NCI-H2171 treated with DMSO at 0.1 percent for 48 hours (cell line): Measurements from ENCODE around the gene TM9SF3.
"Not testable (repeated sequence)": the region's sequence is repeated elsewhere in the genome, so short reads cannot be mapped to it uniquely, and the experiment has no call there.

Experiments
- DNase-seq: peaks from one replicate; lab custom pipeline; 2025; lab: John Stamatoyannopoulos, UW

Gene TM9SF3

DNA sequence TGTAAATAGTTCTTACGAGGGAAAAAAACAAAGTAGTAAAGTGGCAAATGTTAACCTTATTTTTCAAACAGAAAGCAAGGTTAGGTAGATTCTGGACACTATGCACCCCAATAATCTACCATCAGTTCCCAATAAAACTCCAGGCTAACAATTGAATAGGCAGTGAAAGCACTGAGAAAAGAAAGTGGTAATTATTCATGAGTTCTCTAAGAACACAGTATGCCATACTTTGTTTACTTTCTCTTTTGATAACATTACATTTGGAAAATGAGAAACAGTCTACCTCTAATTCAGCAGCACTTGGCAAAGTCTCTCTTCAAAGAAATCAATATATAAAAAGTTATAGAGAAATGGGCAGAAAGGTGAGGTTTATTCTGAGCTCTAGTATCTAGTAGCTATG, 18.4 kb downstream of the TM9SF3 start:
- DNase-seq, result no peak

DNA sequence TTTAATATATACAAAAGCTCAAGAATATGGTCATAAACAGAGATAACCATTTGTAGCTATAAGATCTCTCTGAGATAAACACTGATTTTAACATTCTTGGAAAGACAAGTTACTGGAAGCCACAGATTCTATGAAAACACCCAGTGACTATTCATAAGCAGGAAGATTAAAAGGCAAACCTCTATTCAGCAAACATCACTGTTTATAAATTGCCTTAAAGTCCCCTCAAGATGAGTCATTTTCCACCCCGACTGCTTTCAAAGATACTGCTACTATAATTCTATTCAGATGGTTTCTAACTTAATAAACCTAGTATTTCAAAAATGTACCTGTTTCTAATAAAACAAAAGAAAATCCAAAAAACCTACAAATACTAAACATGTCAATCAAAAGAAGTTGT, 21.0 kb downstream of the TM9SF3 start:
- DNase-seq, result no peak

DNA sequence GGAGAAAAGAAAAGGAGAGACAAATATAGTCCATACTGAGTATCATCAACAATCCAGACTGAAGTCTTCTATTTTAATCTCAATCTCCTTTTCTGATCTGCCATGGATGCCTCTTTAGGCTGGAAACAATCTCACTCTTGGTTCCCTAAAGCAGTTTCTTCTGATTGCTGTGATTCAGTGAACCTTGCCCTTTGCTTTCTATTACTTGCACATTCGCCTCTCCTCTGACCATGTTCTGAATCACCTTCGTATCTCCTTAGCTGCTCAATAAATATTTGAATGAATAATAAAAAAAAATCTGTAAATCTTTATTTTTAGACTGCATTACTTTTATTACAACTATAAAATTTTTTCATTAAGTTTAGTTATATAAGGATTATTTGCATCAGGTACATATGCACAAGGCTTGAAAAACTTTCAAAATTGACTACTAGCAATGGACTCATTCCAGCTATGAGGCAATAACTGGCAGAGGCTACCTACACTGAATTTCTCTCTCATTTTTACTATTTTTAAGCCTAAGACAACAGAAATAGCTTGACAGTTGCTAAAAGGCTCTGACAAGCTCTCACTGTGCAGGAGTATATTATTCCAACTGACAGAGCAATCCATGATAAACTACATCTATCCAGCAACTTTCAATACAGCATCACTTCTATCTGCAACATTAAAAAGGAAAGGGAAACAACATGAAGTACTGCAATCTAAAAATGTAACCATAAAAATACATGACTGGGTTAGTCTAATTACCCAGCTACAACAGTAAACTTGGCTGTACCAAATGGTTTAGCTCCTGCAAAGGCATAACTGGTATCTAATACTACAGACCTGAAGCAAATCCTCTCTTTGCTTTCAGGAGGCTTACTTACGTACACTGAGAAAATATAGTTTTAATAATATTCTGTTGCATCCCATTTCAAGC, 25.6 kb downstream of the TM9SF3 start:
- no peak for DNase-seq

GRCh38 chr10:96560489-96560888, 26.3 kb downstream of the TM9SF3 start:
- DNase-seq, result no peak

DNA sequence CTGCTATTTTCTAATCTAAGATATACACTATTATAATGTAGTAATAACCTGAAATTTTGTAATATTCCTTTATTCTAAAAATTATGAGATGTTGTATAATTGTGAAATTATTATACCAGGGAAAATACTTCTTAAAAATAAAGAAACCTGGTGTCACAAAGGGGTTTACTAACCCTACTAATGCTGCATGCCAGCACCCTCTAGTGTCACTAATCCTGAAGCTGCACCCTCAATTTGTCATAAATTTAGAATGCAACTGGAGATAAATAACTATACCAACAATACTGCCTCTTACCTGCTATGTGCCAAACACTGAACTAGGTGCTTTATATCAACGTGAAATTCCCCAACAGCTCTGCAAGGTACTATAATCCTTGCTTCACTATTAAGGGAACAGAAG, 30.8 kb downstream of the TM9SF3 start:
- DNase-seq, result peak; percentile 7

DNA sequence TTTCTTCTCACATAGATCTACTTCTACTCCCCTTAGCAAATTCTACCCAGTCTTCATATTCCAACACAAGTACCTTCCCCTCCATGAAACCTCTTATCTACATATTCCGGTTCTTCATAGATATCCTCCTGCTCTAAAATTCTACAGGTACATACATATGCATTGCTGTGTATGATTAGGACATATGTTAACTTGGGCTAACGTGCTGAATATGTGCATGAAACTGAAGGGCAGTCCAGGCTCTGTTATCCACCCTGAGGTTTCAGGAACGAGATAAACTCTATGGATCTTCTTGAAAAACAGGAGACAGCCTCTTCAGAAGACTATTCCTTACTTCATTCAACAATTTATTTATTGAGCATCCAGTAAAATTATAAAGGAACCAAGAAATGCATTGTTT, 31.5 kb downstream of the TM9SF3 start:
- no peak for DNase-seq

GRCh38 chr10:96548589-96548988, 38.2 kb downstream of the TM9SF3 start:
- peak; percentile 60 for DNase-seq

GRCh38 chr10:96545558-96545957, 41.3 kb downstream of the TM9SF3 start:
- DNase-seq, result not testable (repeated sequence)

DNA sequence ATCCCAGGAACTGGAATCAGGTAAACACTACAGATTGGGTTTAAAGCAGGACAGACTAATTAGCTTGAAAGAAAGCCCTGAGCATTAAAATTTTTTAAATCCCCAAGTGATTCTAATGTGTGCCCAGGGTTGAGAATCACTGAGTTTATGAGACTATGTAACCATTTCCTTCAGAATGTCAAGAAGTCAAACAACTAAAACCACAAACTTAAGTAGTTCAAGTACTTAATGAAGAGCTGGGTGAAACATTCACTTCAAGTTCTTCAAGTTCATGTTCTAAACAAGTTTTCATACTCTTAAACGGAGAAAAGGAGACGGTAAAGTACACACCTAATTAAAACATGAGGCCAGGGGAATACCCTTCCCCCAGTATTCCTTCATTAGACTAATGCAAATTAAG, 44.9 kb downstream of the TM9SF3 start:
- no peak for DNase-seq

DNA sequence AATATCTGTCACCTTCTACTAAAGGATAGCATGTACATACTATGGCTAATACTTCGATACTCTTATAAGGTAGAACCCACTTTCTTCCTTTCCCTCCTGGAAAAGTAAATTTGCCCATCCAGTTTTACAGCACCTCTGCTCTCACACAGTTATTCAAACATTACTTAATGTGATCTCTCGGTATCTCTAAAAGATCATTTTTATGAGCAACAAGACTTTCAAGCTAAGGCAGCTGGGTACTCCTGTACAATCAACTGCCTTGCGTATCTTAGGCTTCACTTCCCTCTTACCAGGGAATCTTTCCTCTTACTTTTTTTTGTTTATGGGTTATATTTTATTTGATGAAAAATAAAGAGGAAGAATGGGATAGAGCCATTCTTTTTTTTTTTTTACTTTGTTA, 46.6 kb downstream of the TM9SF3 start:
- no peak for DNase-seq

GRCh38 chr10:96538683-96539082, 48.1 kb downstream of the TM9SF3 start:
- no peak for DNase-seq

DNA sequence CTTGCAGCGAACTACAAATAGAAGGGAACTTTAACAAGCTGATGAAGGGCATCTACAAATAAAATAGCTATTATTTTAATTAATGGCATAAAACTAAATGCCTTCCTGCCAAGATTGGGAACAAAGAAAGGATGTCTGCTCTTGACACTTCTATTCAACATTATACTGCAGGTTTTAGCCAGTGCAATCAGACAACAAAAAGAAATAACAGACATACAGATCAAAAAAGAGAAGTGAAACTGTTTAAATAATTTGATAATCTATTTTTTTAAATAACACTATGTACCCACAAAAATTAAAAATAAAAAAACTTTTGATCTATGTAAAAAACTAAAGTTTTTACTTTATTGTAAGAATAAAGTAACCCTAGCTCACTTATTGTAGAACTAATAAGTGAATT, 50.7 kb downstream of the TM9SF3 start:
- DNase-seq, result no peak

DNA sequence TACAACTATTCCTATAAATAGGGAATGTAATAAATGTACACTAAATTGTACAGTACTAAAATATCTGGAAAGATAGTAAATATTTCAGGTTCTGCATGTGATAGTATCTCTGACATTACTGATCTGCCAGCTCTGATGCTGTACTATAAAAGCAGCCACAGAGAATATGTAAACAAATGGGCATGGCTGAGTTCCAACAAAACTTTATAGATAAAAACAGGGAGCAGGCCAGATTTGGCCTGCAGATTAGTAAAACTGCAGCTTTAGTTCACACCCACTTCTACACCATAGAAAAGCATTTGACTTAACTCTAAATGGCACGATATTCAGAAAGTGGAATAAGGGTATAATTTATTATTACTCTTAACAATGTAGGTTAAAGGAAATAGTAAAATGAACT, 54.3 kb downstream of the TM9SF3 start:
- DNase-seq, result no peak

- DNase-seq, result no peak
These were observed 57.1 kb downstream of the TM9SF3 start for GRCh38 chr10:96529634-96530279.

DNA sequence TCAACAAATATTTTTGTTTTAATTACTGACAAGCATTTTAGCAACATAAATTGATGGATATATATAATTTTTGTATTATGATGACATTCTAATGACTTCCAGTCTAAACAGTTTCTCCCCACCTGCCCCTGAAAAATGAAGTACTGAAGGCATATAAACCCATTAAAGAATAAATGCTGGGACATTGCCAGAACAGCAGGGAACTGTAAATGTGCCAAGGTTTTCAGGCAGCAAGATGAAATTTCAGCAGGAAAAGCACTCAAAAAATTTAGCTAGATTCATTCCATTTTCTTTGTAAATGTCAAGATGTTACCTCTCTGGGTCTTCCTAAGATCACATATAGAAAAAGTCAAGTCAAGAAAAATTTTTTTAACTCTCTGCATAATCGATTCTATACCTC, 62.1 kb downstream of the TM9SF3 start:
- no peak for DNase-seq

DNA sequence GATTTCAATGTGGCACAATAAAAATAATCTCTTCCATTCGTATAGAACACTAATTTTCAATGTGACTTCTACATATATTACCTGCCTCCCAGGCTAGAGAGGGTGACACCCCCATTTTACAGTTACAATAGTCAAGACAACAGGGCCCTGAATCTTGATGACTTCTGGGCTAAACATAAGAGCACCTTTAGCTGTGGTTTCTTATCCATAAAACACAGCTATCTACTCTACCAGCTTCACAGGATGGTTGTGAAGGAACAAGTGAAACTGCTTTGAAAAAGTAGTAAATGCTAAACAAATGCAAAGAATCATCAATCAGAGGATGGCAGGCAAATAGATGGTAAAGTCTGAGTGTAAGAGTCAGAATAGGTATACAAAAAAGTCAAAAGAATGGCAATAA, 69.5 kb downstream of the TM9SF3 start:
- DNase-seq, result no peak

DNA sequence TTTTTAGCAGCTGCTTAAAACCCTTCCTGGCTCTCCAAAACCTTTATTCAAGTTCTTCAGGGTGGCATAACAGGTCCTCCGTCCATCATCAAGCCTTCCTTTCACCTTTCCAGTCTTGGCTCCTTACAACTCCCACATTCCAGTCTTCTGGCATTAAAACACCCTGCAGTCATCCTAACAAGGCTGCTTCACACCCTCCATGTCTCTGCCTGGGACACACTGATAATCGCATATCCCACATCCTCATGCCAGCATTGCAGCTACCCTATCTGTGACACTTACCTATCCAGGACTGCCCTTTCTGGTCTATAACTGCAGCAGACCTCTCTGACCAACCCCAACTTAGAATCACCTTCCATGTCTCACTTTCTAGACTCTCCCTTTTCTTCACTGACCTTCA, 70.5 kb downstream of the TM9SF3 start:
- DNase-seq, result no peak

DNA sequence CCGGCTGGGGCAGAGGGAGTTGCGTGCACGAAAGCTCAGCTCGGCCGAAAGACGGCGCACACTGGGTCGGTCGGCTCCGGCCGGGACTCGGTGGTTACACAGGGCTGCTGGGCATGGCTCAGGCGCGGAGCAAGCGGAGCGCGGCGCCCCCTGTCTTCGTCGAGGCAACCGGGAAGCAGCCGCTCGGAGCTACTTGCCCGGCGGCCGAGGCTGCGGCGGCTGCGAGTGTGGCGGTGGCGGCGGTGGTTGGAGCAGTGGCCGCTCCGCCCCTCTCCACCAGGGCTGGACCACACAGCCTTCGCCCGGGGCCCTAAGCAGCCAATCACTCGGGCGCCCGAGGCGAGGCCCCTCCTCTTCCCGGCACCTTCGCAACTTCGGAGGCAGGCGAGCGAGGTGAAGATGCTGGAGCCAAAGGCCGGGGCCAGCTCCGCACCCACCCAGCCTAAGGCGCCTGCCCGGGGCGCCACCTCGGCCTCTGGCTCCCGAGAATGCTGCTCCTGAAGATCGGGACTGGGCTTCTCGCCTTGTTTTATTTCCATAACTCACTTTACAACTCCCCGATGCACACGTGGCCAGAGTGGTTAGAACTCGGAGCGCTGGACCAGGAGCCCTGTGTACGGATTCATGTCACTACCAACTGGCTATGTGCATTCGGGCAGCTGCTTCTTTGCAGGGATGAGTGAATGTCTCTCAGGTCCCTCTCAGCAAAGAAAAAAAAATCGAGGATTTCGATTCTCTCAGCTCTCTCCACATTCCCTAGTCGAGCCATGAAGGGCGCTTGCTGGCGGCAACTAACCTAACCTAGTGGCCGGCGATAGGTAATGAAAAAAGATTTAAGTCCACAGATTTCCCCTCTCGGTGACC, 72.9 kb downstream of the TM9SF3 start, which contains the start of gene TLL2:
Gene TLL2, minus strand, starts transcription at position 229 of the 864 bp plus-strand sequence. CDS start 241 bp downstream, outside the sequence.
- DNase-seq, result peak; percentile 80

DNA sequence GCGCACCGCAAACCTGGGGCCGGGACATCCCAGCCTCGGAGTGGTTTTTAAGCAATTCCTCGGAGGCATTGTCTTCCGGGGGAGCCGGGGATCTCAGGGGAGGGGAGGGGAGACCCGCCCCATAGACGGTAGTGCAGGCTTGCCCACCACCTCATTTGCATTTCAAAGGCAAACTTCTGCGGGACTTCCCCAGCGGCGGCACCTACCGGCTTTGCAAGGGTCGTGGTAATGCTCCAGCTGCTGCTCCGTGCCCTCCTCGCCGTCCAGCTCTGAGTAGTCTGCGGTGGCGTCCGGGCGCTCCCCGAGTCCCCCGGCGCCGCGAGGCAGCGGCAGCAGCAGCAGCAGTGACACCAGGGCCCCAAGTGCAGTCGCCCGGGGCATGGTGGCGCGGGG, 73.5 kb downstream of the TM9SF3 start:
- no peak for DNase-seq

- no peak for DNase-seq
These were observed 74.1 kb downstream of the TM9SF3 start for GRCh38 chr10:96512524-96513304.
